HG03575 (cell line): ENCODE data around the gene TRPM3.

Experiments
- ATAC-seq: cut with Tn5 transposase; IDR thresholded peaks from one replicate; pipeline ENCODE4 v1.9.1; 2021; ENCODE audit not compliant: unreplicated experiment, insufficient number of reproducible peaks, low FRiP score; ENCODE audit errors: extremely low read depth

The TRPM3 gene

GRCh38 chr9:70499621-70500020 is 621.8 kb downstream of the TRPM3 start:
- no peak for ATAC-seq

GRCh38 chr9:70498866-70499265 is 622.6 kb downstream of the TRPM3 start:
- ATAC-seq, result no peak

- ATAC-seq, result no peak
Measured at GRCh38 chr9:70496244-70496643, 625.2 kb downstream of the TRPM3 start.

GRCh38 chr9:70495514-70495913 is 625.9 kb downstream of the TRPM3 start:
- ATAC-seq, result no peak

- no peak for ATAC-seq
Measured at GRCh38 chr9:70494221-70494620, 627.2 kb downstream of the TRPM3 start.

GRCh38 chr9:70493029-70493428 is 628.4 kb downstream of the TRPM3 start:
- ATAC-seq, result no peak

- ATAC-seq, result no peak
Measured at GRCh38 chr9:70492319-70492777, 629.1 kb downstream of the TRPM3 start.

- no peak for ATAC-seq
Measured at GRCh38 chr9:70491426-70492318, 629.7 kb downstream of the TRPM3 start.

- no peak for ATAC-seq
Measured at GRCh38 chr9:70490478-70490877, 630.9 kb downstream of the TRPM3 start.

- ATAC-seq, result no peak
Measured at GRCh38 chr9:70488793-70489105, 632.7 kb downstream of the TRPM3 start.

- no peak for ATAC-seq
Measured at GRCh38 chr9:70488098-70488792, 633.2 kb downstream of the TRPM3 start.

GRCh38 chr9:70486127-70486526 is 635.3 kb downstream of the TRPM3 start:
- ATAC-seq, result no peak

GRCh38 chr9:70485273-70485858 is 636.1 kb downstream of the TRPM3 start:
- ATAC-seq, result no peak

- ATAC-seq, result no peak
Measured at GRCh38 chr9:70484232-70485130, 636.9 kb downstream of the TRPM3 start.

- no peak for ATAC-seq
Measured at GRCh38 chr9:70481471-70481870, 640.0 kb downstream of the TRPM3 start.

- no peak for ATAC-seq
Measured at GRCh38 chr9:70480405-70480980, 640.9 kb downstream of the TRPM3 start.

- no peak for ATAC-seq
Measured at GRCh38 chr9:70479880-70480291, 641.5 kb downstream of the TRPM3 start.
